Measurements from ENCODE around the gene SLC5A11. TPM values are rescaled to one million over a fixed set of nuclear protein-coding genes. Genes with fewer than 3 reads are reported as not detected.
A peak's percentile ranks its signal among the peaks of the same experiment; 100 is the strongest.

Gene SLC5A11
- total RNA-seq, 1 experiment from 2014 or later: 0.22 TPM

GRCh38 chr16:24858219-24859041 is 12.7 kb downstream of the SLC5A11 start:
- Mint-ChIP-seq H3K4me1 (peaks cover 4 to 9% of the 10 kb centered on the region in 2 experiments; a peak in 3 of 4 replicates), H3K27me3 (ENCODE audit: low read depth) (peaks cover 6% of the 10 kb centered on the region), H3K36me3 (ENCODE audit: insufficient read depth in 1 of 3, low read depth in 3 of 3) (no peaks in the 10 kb centered on the region), H3K9me3 (no peaks in the 10 kb centered on the region; a peak in 1 of 5 replicates), H3K27ac (no peak overlapping the region), H3K4me3 (no peak overlapping the region)
- Histone ChIP-seq H4K5ac (ENCODE audit: insufficient read length, low read depth, low read length) (no peak overlapping the region), H2BK5ac (ENCODE audit: insufficient read length, low read length) (no peak overlapping the region), H3K27me3 (ENCODE audit: insufficient read depth, low read length) (no peaks in the 10 kb centered on the region), H3K9me3 (ENCODE audit: control insufficient read depth, low read depth, low read length) (no peaks in the 10 kb centered on the region), H2BK15ac (ENCODE audit: low read depth, low read length) (no peak overlapping the region), H3K4me1 (ENCODE audit: insufficient read depth, low read length) (no peaks in the 10 kb centered on the region), H3K27ac (ENCODE audit: insufficient read length, low read depth, low read length) (no peak overlapping the region), H3K14ac (ENCODE audit: insufficient read depth, low read length) (no peak overlapping the region), H3T11ph (ENCODE audit: low read length) (no peak overlapping the region), H3K23me2 (ENCODE audit: insufficient read length, low read depth, low read length, poor library complexity, severe bottlenecking) (no peaks in the 10 kb centered on the region), H3K9ac (ENCODE audit: extremely low read depth, insufficient read length, low read length) (no peak overlapping the region), H2AFZ (ENCODE audit: low read length) (no peak overlapping the region), H3K23ac (ENCODE audit: insufficient read length, low read depth, low read length) (no peak overlapping the region), H2BK12ac (ENCODE audit: insufficient read length, low read depth, low read length) (no peak overlapping the region), H3K4me2 (ENCODE audit: insufficient read depth, insufficient read length, low read length) (no peak overlapping the region), H4K91ac (ENCODE audit: insufficient read length, low read depth, low read length) (no peak overlapping the region), H4K8ac (replicated peaks; ENCODE audit: insufficient read length, low read depth, low read length) (no peak overlapping the region), H2BK20ac (ENCODE audit: low read depth, low read length, poor library complexity, severe bottlenecking) (no peak overlapping the region), H2AK5ac (ENCODE audit: insufficient read length, low read length) (no peak overlapping the region), H2BK120ac (ENCODE audit: low read depth, low read length, poor library complexity, severe bottlenecking) (no peak overlapping the region), H3K4ac (ENCODE audit: low read depth, low read length) (no peak overlapping the region), H3K79me1 (ENCODE audit: insufficient read depth, low read depth, low read length, poor library complexity, severe bottlenecking) (no peaks in the 10 kb centered on the region), H3K56ac (ENCODE audit: insufficient read length, low read depth, low read length) (no peak overlapping the region), H4K20me1 (ENCODE audit: control insufficient read depth, insufficient read depth, insufficient read length) (no peaks in the 10 kb centered on the region), H3K18ac (ENCODE audit: insufficient read length, low read depth, low read length) (no peak overlapping the region), H3K79me2 (ENCODE audit: insufficient read depth, low read length) (no peaks in the 10 kb centered on the region)
- TF ChIP-seq, protein P1, sequence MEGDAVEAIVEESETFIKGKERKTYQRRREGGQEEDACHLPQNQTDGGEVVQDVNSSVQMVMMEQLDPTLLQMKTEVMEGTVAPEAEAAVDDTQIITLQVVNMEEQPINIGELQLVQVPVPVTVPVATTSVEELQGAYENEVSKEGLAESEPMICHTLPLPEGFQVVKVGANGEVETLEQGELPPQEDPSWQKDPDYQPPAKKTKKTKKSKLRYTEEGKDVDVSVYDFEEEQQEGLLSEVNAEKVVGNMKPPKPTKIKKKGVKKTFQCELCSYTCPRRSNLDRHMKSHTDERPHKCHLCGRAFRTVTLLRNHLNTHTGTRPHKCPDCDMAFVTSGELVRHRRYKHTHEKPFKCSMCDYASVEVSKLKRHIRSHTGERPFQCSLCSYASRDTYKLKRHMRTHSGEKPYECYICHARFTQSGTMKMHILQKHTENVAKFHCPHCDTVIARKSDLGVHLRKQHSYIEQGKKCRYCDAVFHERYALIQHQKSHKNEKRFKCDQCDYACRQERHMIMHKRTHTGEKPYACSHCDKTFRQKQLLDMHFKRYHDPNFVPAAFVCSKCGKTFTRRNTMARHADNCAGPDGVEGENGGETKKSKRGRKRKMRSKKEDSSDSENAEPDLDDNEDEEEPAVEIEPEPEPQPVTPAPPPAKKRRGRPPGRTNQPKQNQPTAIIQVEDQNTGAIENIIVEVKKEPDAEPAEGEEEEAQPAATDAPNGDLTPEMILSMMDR (conservative IDR thresholded peaks at IDR 0.05): no peak
- WGBS (ENCODE audit: extremely low coverage, insufficient read length, low lambda C conversion rate): no CpG with 5 or more reads among the region's 9 CpGs
- peak; percentile 69 for DNase-seq

Measured in H9 (cell line).